ENCODE results near the gene USP31. TPM values are rescaled to one million over a fixed set of nuclear protein-coding genes. Genes with fewer than 3 reads are reported as not detected.

USP31 gene, protein sequence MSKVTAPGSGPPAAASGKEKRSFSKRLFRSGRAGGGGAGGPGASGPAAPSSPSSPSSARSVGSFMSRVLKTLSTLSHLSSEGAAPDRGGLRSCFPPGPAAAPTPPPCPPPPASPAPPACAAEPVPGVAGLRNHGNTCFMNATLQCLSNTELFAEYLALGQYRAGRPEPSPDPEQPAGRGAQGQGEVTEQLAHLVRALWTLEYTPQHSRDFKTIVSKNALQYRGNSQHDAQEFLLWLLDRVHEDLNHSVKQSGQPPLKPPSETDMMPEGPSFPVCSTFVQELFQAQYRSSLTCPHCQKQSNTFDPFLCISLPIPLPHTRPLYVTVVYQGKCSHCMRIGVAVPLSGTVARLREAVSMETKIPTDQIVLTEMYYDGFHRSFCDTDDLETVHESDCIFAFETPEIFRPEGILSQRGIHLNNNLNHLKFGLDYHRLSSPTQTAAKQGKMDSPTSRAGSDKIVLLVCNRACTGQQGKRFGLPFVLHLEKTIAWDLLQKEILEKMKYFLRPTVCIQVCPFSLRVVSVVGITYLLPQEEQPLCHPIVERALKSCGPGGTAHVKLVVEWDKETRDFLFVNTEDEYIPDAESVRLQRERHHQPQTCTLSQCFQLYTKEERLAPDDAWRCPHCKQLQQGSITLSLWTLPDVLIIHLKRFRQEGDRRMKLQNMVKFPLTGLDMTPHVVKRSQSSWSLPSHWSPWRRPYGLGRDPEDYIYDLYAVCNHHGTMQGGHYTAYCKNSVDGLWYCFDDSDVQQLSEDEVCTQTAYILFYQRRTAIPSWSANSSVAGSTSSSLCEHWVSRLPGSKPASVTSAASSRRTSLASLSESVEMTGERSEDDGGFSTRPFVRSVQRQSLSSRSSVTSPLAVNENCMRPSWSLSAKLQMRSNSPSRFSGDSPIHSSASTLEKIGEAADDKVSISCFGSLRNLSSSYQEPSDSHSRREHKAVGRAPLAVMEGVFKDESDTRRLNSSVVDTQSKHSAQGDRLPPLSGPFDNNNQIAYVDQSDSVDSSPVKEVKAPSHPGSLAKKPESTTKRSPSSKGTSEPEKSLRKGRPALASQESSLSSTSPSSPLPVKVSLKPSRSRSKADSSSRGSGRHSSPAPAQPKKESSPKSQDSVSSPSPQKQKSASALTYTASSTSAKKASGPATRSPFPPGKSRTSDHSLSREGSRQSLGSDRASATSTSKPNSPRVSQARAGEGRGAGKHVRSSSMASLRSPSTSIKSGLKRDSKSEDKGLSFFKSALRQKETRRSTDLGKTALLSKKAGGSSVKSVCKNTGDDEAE (N-terminal part only)
- total RNA-seq = 1 to 10 TPM; 7.0 to 7.1 TPM

DNA sequence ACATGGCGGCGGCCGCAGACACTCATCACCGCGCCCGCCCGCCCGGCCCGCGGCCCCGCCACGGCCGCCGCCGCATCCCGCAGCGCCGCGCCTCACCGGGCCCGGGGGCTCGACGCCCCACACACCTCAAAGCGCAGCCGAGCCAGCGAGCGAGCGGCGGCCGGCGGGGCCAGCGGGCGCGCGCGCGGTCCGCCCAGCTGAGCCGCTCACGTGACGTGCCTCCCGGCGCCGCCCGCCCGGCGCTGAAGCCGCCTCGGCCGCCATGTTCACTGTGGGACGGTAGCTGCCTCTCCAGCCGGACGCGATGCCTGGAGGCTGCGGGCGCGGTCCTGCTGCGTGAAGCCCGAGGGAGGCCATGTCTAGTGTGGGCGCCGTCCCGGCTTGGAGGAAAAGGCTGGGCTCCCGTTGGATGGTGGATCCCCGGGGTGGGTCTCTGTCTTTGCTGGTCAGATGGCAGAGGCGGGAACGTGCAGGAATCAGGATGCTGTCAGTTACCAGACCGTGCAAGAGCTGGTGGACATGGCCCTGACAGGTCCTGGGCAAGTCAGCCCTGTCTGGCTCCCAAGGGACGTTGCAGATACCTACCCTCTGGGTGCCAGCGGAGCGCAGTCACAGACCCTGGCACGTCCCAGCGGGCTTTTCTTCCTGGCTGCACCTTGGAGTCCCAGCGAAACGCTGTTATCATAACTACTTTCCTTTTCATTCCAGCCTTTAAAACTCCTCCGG is at the start of gene USP31:
USP31 (minus strand) TSS at position 186 of the 726 bp plus-strand sequence; CDS start at position 4, 182 bp downstream.
- Mint-ChIP-seq H3K4me3 (peak within 1 kb of the TSS; percentile 92), H3K27ac (peak within 1 kb of the TSS; percentile 83), H3K36me3 (peaks cover 1% of the 10 kb centered on the region), H3K27me3 (peaks cover 6% of the 10 kb centered on the region), H3K9me3 (ENCODE audit: low read depth) (no peaks in the 10 kb centered on the region), H3K4me1 (peaks cover 27% of the 10 kb centered on the region)
- ATAC-seq = peak; percentile 97
- DNase-seq = peak; percentile 93
- CTCF ChIA-PET = interaction anchor here (1.0 to 1.5 kb wide), 2 partner anchors 11 to 28 kb away, joined by 3 to 4 read pairs; no protein-coding TSS in a partner anchor

- peaks cover 2% of the 10 kb centered on the region for H3K4me1 Mint-ChIP-seq
- no peaks in the 10 kb centered on the region for H3K36me3 Mint-ChIP-seq
- H3K4me3 Mint-ChIP-seq = no peak overlapping the region
- H3K27ac Mint-ChIP-seq = no peak overlapping the region
- ATAC-seq (no peak), DNase-seq (no peak)
- CTCF ChIA-PET = no interaction called here
- H3K27me3 Mint-ChIP-seq = peaks cover 29% of the 10 kb centered on the region
- H3K9me3 Mint-ChIP-seq (ENCODE audit: low read depth) = no peaks in the 10 kb centered on the region
Observed at GRCh38 chr16:23196539-23196938, 47.3 kb upstream of the USP31 start.

- Mint-ChIP-seq H3K9me3 (ENCODE audit: low read depth) (no peaks in the 10 kb centered on the region), H3K27me3 (peaks cover 23% of the 10 kb centered on the region), H3K27ac (no peak overlapping the region), H3K36me3 (no peaks in the 10 kb centered on the region), H3K4me3 (no peak overlapping the region), H3K4me1 (peaks cover 2% of the 10 kb centered on the region)
- DNase-seq (no peak), ATAC-seq (no peak)
- CTCF ChIA-PET = no interaction called here
Observed at GRCh38 chr16:23195366-23195978, 46.2 kb upstream of the USP31 start.

DNA sequence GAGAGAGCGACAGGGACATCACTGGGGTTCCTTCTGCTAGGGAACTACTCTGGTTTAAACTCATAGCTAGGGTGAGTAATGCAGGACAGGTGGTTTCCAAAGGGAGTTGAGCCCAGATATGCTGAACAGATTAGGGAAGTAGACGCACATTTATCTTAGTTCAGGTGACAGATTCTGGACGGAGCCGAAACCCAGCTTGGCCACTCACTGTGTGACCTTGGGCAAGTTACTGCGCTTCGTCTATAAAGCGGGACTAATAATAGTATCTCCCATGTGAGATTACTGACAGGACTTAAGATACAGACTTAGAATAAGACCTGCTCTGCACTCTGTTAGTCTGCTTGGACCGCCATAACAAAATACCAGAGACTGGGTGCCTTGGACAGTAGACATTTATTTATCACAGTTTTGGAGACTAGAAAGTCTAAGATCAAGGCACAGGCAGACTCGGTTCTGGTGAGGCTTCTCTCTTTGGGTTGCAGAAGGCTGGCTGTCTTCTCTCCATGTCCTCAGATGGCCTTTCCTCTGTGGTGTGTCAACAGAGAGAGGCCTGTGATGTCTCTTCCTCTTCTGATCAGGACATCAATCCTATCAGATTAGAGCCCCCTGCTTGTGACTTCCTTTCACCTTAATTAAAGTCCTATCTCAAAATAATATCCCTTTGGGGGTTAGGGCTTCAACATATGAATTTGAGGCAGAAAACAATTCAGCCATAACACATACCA is 45.4 kb upstream of the USP31 start:
- H3K4me1 Mint-ChIP-seq = peaks cover 2% of the 10 kb centered on the region
- peaks cover 18% of the 10 kb centered on the region for H3K27me3 Mint-ChIP-seq
- DNase-seq (no peak), ATAC-seq (no peak)
- no peaks in the 10 kb centered on the region for H3K36me3 Mint-ChIP-seq
- no peaks in the 10 kb centered on the region for H3K9me3 Mint-ChIP-seq (ENCODE audit: low read depth)
- no peak overlapping the region for H3K4me3 Mint-ChIP-seq
- CTCF ChIA-PET = no interaction called here
- no peak overlapping the region for H3K27ac Mint-ChIP-seq

GRCh38 chr16:23188911-23189310 is 39.7 kb upstream of the USP31 start:
- Mint-ChIP-seq H3K36me3 (no peaks in the 10 kb centered on the region), H3K4me1 (no peaks in the 10 kb centered on the region), H3K27ac (no peak overlapping the region), H3K27me3 (peaks cover 35% of the 10 kb centered on the region), H3K9me3 (ENCODE audit: low read depth) (no peaks in the 10 kb centered on the region), H3K4me3 (no peak overlapping the region)
- CTCF ChIA-PET = no interaction called here
- ATAC-seq (no peak), DNase-seq (no peak)

- no peaks in the 10 kb centered on the region for H3K4me1 Mint-ChIP-seq
- H3K9me3 Mint-ChIP-seq (ENCODE audit: low read depth) = no peaks in the 10 kb centered on the region
- H3K27ac Mint-ChIP-seq = no peak overlapping the region
- ATAC-seq (no peak), DNase-seq (no peak)
- no peaks in the 10 kb centered on the region for H3K36me3 Mint-ChIP-seq
- H3K27me3 Mint-ChIP-seq = peaks cover 41% of the 10 kb centered on the region
- CTCF ChIA-PET = interaction anchor here (1.3 to 2.6 kb wide), 2 partner anchors 247 to 248 kb away, joined by 3 to 10 read pairs; no protein-coding TSS in a partner anchor
- H3K4me3 Mint-ChIP-seq = no peak overlapping the region
Observed at GRCh38 chr16:23187341-23187740, 38.1 kb upstream of the USP31 start.

GRCh38 chr16:23186171-23186570 is 36.9 kb upstream of the USP31 start:
- ATAC-seq (no peak), DNase-seq (no peak)
- no peak overlapping the region for H3K27ac Mint-ChIP-seq
- H3K36me3 Mint-ChIP-seq = no peaks in the 10 kb centered on the region
- CTCF ChIA-PET = interaction anchor here (2.6 kb wide), 1 partner anchor 248 kb away, joined by 10 read pairs; no protein-coding TSS in a partner anchor
- no peak overlapping the region for H3K4me3 Mint-ChIP-seq
- peaks cover 49% of the 10 kb centered on the region for H3K27me3 Mint-ChIP-seq
- no peaks in the 10 kb centered on the region for H3K9me3 Mint-ChIP-seq (ENCODE audit: low read depth)
- H3K4me1 Mint-ChIP-seq = peaks cover 4% of the 10 kb centered on the region

- no peak for DNase-seq
- Mint-ChIP-seq H3K27me3 (peaks cover 50% of the 10 kb centered on the region), H3K9me3 (ENCODE audit: low read depth) (no peaks in the 10 kb centered on the region), H3K36me3 (no peaks in the 10 kb centered on the region), H3K4me3 (no peak overlapping the region), H3K27ac (no peak overlapping the region), H3K4me1 (peaks cover 4% of the 10 kb centered on the region)
- ATAC-seq = no peak
- CTCF ChIA-PET = interaction anchor here (2.6 kb wide), 1 partner anchor 249 kb away, joined by 10 read pairs; no protein-coding TSS in a partner anchor
Observed at GRCh38 chr16:23185656-23186055, 36.4 kb upstream of the USP31 start.

DNA sequence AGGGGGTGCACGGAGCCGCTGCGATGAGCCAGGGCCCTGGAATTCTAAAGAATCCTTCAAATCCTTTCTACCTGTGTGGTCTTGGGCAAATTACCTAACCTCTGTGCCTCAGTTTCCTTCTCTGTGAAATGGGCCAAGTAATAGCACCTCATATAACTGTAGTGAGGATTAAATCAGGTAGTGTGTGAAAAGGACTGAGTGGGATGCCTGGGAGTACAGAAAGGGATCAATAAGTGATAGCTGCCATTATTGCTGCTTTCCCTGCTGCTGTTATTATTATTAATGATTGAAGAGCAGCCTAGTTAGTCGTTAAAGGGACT is 34.3 kb upstream of the USP31 start:
- Mint-ChIP-seq H3K36me3 (no peaks in the 10 kb centered on the region), H3K27me3 (peaks cover 53% of the 10 kb centered on the region), H3K4me1 (peaks cover 4% of the 10 kb centered on the region), H3K4me3 (no peak overlapping the region), H3K9me3 (ENCODE audit: low read depth) (no peaks in the 10 kb centered on the region), H3K27ac (no peak overlapping the region)
- no peak for ATAC-seq
- CTCF ChIA-PET = interaction anchor here (1.2 to 6.4 kb wide), 2 partner anchors 35 to 251 kb away, joined by 3 to 81 read pairs; no protein-coding TSS in a partner anchor
- no peak for DNase-seq

DNA sequence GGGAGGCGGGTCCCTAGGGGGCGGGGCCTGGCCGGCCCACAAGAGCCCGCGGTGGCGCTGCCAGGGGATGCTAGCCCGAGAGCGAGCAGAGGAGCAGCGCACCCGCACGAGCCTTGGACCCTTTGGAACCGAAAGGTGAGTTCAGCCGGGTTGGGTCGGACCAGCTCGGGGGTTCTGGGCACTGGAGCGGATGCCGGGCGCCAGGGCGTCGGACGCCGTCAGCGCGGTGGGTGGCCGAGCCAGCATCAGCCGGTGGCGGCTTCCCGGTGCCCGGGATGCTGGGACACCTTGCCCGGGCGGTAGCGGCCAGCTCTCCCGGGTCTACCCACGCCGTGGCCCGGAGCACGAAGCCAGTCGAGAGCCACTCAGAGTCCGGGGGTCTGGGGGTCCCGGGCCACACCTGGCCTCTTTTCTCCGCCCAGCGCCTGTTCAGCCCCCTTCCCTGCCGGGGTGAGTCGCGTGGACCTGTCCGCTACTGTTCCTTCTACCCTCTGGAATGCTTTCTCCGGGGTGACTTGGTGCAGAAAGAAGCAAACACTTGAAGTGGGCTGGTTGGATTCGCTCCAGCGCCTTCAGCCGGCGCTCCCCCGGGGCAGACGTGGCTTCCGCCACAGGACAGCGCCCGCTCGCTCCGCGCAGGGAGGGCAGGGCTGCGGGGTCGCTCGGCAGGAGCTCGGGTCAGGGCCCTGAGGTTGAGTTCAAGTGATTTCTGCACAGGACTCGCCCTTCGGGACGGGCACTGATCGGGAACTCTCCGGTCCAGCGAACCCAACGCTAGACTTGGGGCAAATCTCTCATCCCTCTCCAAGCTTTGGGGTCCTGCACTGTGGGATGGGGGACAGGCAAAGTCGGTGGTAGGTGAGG is 33.7 kb upstream of the USP31 start, which contains the start of gene SCNN1G:
SCNN1G (plus strand) TSS at position 67 of the 864 bp plus-strand sequence. CDS start 3,527 bp downstream, outside the sequence.
- Mint-ChIP-seq H3K4me1 (peaks cover 4% of the 10 kb centered on the region), H3K9me3 (ENCODE audit: low read depth) (no peaks in the 10 kb centered on the region), H3K36me3 (no peaks in the 10 kb centered on the region), H3K4me3 (peak within 1 kb of the TSS; percentile 44), H3K27ac (no peak within 1 kb of the TSS), H3K27me3 (peaks cover 55% of the 10 kb centered on the region)
- DNase-seq (no peak), ATAC-seq (peak; percentile 9)
- CTCF ChIA-PET = interaction anchor here (1.2 to 6.4 kb wide), 4 partner anchors 9 to 252 kb away, joined by 3 to 81 read pairs (median 3); no protein-coding TSS in a partner anchor

- CTCF ChIA-PET = interaction anchor here (0.7 to 6.4 kb wide), 5 partner anchors 10 to 253 kb away, joined by 3 to 81 read pairs (median 3); no protein-coding TSS in a partner anchor
- Mint-ChIP-seq H3K9me3 (ENCODE audit: low read depth) (no peaks in the 10 kb centered on the region), H3K36me3 (no peaks in the 10 kb centered on the region), H3K4me1 (peaks cover 4% of the 10 kb centered on the region), H3K27me3 (peaks cover 55% of the 10 kb centered on the region), H3K27ac (no peak overlapping the region), H3K4me3 (peak overlapping the region; percentile 44)
- ATAC-seq (peak; percentile 99), DNase-seq (peak; percentile 78)
Observed at GRCh38 chr16:23182206-23182678, 33.0 kb upstream of the USP31 start.

All from activated CD8-positive, alpha-beta memory T cell treated with anti-CD3 and anti-CD28 coated beads, Interleukin-2, amount 10 ng/mL, durations not matched to agents 7 days and 5 days (primary cell).